GM12865 (cell line): ENCODE results near the gene PSMC4.

Source experiments
- DNase-seq: peaks from one replicate; pipeline ENCODE4 v3.0.0; 2010; ENCODE audit warnings: low read depth
- H3K4me3 ChIP-seq: 2 replicates; pipeline ENCODE4 v1.5.1; 2011; ENCODE audit warnings: mild to moderate bottlenecking, low read depth, low read length, control low read depth
- CTCF ChIP-seq: IDR thresholded peaks from 2 replicates; pipeline ENCODE4 v1.5.1; 2011; ENCODE audit warnings: low read length, control low read depth, low read depth, inconsistent platforms; ENCODE audit not compliant: insufficient read depth; ENCODE audit errors: missing control alignments

Gene PSMC4

GRCh38 chr19:39963898-39964297 lies 7.1 kb upstream of the PSMC4 start:
- no peak for DNase-seq
- H3K4me3 ChIP-seq = no peak overlapping the region
- no peak for TF ChIP-seq CTCF

GRCh38 chr19:39966617-39967016 lies 4.3 kb upstream of the PSMC4 start:
- DNase-seq = no peak
- H3K4me3 ChIP-seq = no peak overlapping the region
- no peak for TF ChIP-seq CTCF

GRCh38 chr19:39967561-39967960 lies 3.4 kb upstream of the PSMC4 start:
- H3K4me3 ChIP-seq = no peak overlapping the region
- DNase-seq = no peak

GRCh38 chr19:39968789-39969188 lies 2.2 kb upstream of the PSMC4 start:
- no peak for DNase-seq
- H3K4me3 ChIP-seq = no peak overlapping the region
- TF ChIP-seq CTCF = no peak

More at GRCh38 chr19:39967561-39967960, 3.4 kb upstream of the PSMC4 start:
- TF ChIP-seq CTCF = no peak

GRCh38 chr19:39969266-39969665 lies 1.7 kb upstream of the PSMC4 start:
- TF ChIP-seq CTCF = no peak
- peak overlapping the region; percentile 83 for H3K4me3 ChIP-seq
- DNase-seq = no peak

- TF ChIP-seq CTCF = no peak
- DNase-seq = peak; percentile 26
- peak overlapping the region; percentile 83 for H3K4me3 ChIP-seq
Observed at GRCh38 chr19:39969681-39970424, 1.1 kb upstream of the PSMC4 start.

- peak overlapping the region; percentile 83 for H3K4me3 ChIP-seq
- DNase-seq = no peak
- no peak for TF ChIP-seq CTCF
Observed at GRCh38 chr19:39970425-39970674, 615 bp upstream of the PSMC4 start.
